Measurements from ENCODE around the gene NDOR1. TPM values are rescaled to one million over a fixed set of nuclear protein-coding genes. Genes with fewer than 3 reads are reported as not detected.

Gene NDOR1
- 10 to 100 TPM; 50.1 to 50.6 TPM for total RNA-seq

GRCh38 chr9:137205126-137206069 is at the start of gene NDOR1, which contains the start of gene TMEM203:
Gene NDOR1 (plus strand): TSS chr9:137205700. CDS start chr9:137205778, 78 bp downstream.
Gene TMEM203 (minus strand): TSS chr9:137205648. CDS start chr9:137205414, 234 bp downstream.
- H3K27me3 Mint-ChIP-seq = no peaks in the 10 kb centered on the region
- H3K9me3 Mint-ChIP-seq (ENCODE audit: low read depth) = no peaks in the 10 kb centered on the region
- CTCF ChIA-PET = interaction anchor here (0.8 to 8.1 kb wide), 10 partner anchors 10 to 78 kb away, joined by 3 to 55 read pairs (median 6); partner anchors contain the start of genes ANAPC2, RNF224, SSNA1 and TUBB4B
- peaks cover 16% of the 10 kb centered on the region for H3K36me3 Mint-ChIP-seq
- H3K27ac Mint-ChIP-seq = peak within 1 kb of the TSS; percentile 94
- peak within 1 kb of the TSS; percentile 96 for H3K4me3 Mint-ChIP-seq
- ATAC-seq = peak; percentile 67
- H3K4me1 Mint-ChIP-seq = peaks cover 44% of the 10 kb centered on the region
- peak; percentile 96 for DNase-seq

GRCh38 chr9:137156567-137157375 is 48.7 kb upstream of the NDOR1 start:
- CTCF ChIA-PET = interaction anchor here (0.6 to 1.8 kb wide), 3 partner anchors 11 to 89 kb away, joined by 3 to 5 read pairs (median 5); partner anchors contain the start of gene SSNA1
- Mint-ChIP-seq H3K4me1 (peaks cover 13% of the 10 kb centered on the region), H3K27me3 (peaks cover 38% of the 10 kb centered on the region), H3K4me3 (peak overlapping the region; percentile 49), H3K36me3 (no peaks in the 10 kb centered on the region), H3K27ac (no peak overlapping the region), H3K9me3 (ENCODE audit: low read depth) (no peaks in the 10 kb centered on the region)
- ATAC-seq (peak; percentile 70), DNase-seq (peak; percentile 67)

GRCh38 chr9:137157618-137158415 is 47.7 kb upstream of the NDOR1 start:
- H3K27me3 Mint-ChIP-seq = peaks cover 41% of the 10 kb centered on the region
- ATAC-seq = no peak
- no peaks in the 10 kb centered on the region for H3K9me3 Mint-ChIP-seq (ENCODE audit: low read depth)
- no peak for DNase-seq
- H3K4me1 Mint-ChIP-seq = peaks cover 13% of the 10 kb centered on the region
- H3K4me3 Mint-ChIP-seq = no peak overlapping the region
- no peaks in the 10 kb centered on the region for H3K36me3 Mint-ChIP-seq
- CTCF ChIA-PET = interaction anchor here (0.6 to 1.8 kb wide), 4 partner anchors 12 to 111 kb away, joined by 3 to 5 read pairs (median 4); no protein-coding TSS in a partner anchor
- no peak overlapping the region for H3K27ac Mint-ChIP-seq

GRCh38 chr9:137158625-137159024 is 46.9 kb upstream of the NDOR1 start:
- Mint-ChIP-seq H3K27me3 (peaks cover 44% of the 10 kb centered on the region), H3K4me3 (no peak overlapping the region), H3K36me3 (no peaks in the 10 kb centered on the region), H3K4me1 (peaks cover 13% of the 10 kb centered on the region), H3K27ac (no peak overlapping the region), H3K9me3 (ENCODE audit: low read depth) (no peaks in the 10 kb centered on the region)
- ATAC-seq (no peak), DNase-seq (no peak)
- CTCF ChIA-PET = interaction anchor here (1.2 to 1.8 kb wide), 2 partner anchors 18 to 112 kb away, joined by 3 to 5 read pairs; no protein-coding TSS in a partner anchor

GRCh38 chr9:137159105-137160053 is 46.1 kb upstream of the NDOR1 start:
- H3K27me3 Mint-ChIP-seq = peaks cover 44% of the 10 kb centered on the region
- H3K9me3 Mint-ChIP-seq (ENCODE audit: low read depth) = no peaks in the 10 kb centered on the region
- H3K27ac Mint-ChIP-seq = no peak overlapping the region
- no peak for ATAC-seq
- H3K4me3 Mint-ChIP-seq = no peak overlapping the region
- CTCF ChIA-PET = interaction anchor here (1.2 to 1.8 kb wide), 2 partner anchors 17 to 113 kb away, joined by 3 to 5 read pairs; no protein-coding TSS in a partner anchor
- H3K36me3 Mint-ChIP-seq = no peaks in the 10 kb centered on the region
- H3K4me1 Mint-ChIP-seq = peaks cover 13% of the 10 kb centered on the region
- DNase-seq = no peak

- DNase-seq (no peak), ATAC-seq (no peak)
- CTCF ChIA-PET = no interaction called here
- Mint-ChIP-seq H3K36me3 (no peaks in the 10 kb centered on the region), H3K9me3 (ENCODE audit: low read depth) (no peaks in the 10 kb centered on the region), H3K27me3 (peaks cover 41% of the 10 kb centered on the region), H3K4me3 (no peak overlapping the region), H3K4me1 (peaks cover 13% of the 10 kb centered on the region), H3K27ac (no peak overlapping the region)
These were observed 45.5 kb upstream of the NDOR1 start for GRCh38 chr9:137160054-137160425.

- Mint-ChIP-seq H3K36me3 (no peaks in the 10 kb centered on the region), H3K27ac (no peak overlapping the region), H3K4me1 (peaks cover 13% of the 10 kb centered on the region), H3K27me3 (peaks cover 41% of the 10 kb centered on the region), H3K9me3 (ENCODE audit: low read depth) (no peaks in the 10 kb centered on the region), H3K4me3 (no peak overlapping the region)
- CTCF ChIA-PET = no interaction called here
- DNase-seq = no peak
- ATAC-seq = no peak
These were observed 44.6 kb upstream of the NDOR1 start for GRCh38 chr9:137160716-137161557.

- Mint-ChIP-seq H3K36me3 (no peaks in the 10 kb centered on the region), H3K27ac (no peak overlapping the region), H3K4me1 (peaks cover 11% of the 10 kb centered on the region), H3K27me3 (peaks cover 44% of the 10 kb centered on the region), H3K4me3 (no peak overlapping the region), H3K9me3 (ENCODE audit: low read depth) (no peaks in the 10 kb centered on the region)
- no peak for DNase-seq
- ATAC-seq = no peak
- CTCF ChIA-PET = interaction anchor here (1.3 kb wide), 1 partner anchor 15 kb away, joined by 4 read pairs; no protein-coding TSS in a partner anchor
These were observed 43.7 kb upstream of the NDOR1 start for GRCh38 chr9:137161558-137162486.

GRCh38 chr9:137162505-137163364 is 42.8 kb upstream of the NDOR1 start:
- no peak overlapping the region for H3K27ac Mint-ChIP-seq
- no peaks in the 10 kb centered on the region for H3K9me3 Mint-ChIP-seq (ENCODE audit: low read depth)
- ATAC-seq (no peak), DNase-seq (no peak)
- no peak overlapping the region for H3K4me3 Mint-ChIP-seq
- CTCF ChIA-PET = interaction anchor here (1.3 kb wide), 1 partner anchor 14 kb away, joined by 4 read pairs; no protein-coding TSS in a partner anchor
- H3K4me1 Mint-ChIP-seq = peaks cover 11% of the 10 kb centered on the region
- H3K27me3 Mint-ChIP-seq = peaks cover 46% of the 10 kb centered on the region
- no peaks in the 10 kb centered on the region for H3K36me3 Mint-ChIP-seq

GRCh38 chr9:137163365-137163715 is 42.2 kb upstream of the NDOR1 start:
- no peaks in the 10 kb centered on the region for H3K9me3 Mint-ChIP-seq (ENCODE audit: low read depth)
- ATAC-seq = no peak
- peaks cover 7% of the 10 kb centered on the region for H3K4me1 Mint-ChIP-seq
- H3K27me3 Mint-ChIP-seq = peaks cover 41% of the 10 kb centered on the region
- no peak overlapping the region for H3K4me3 Mint-ChIP-seq
- CTCF ChIA-PET = interaction anchor here (1.3 kb wide), 1 partner anchor 13 kb away, joined by 4 read pairs; no protein-coding TSS in a partner anchor
- DNase-seq = no peak
- no peak overlapping the region for H3K27ac Mint-ChIP-seq
- H3K36me3 Mint-ChIP-seq = no peaks in the 10 kb centered on the region

Data from activated CD8-positive, alpha-beta memory T cell treated with anti-CD3 and anti-CD28 coated beads, Interleukin-2, amount 10 ng/mL, durations not matched to agents 7 days and 5 days (primary cell).